SK-N-MC (cell line): Measurements from ENCODE around the gene FGFBP1.

Experiments
- EZH2 ChIP-seq: fragments of 200-600 bp; sonication (generic); IDR thresholded peaks from one replicate; pipeline ENCODE4 v1.6.1; 2017; ENCODE audit warnings: antibody characterized with exemption
- FOXP2 ChIP-seq: optimal IDR thresholded peaks from 2 replicates; pipeline ENCODE3; 2011; ENCODE audit warnings: mild to moderate bottlenecking, moderate library complexity; ENCODE audit not compliant: insufficient read depth; ENCODE audit errors: extremely low read length, control extremely low read depth
- POLR2AphosphoS5 ChIP-seq: IDR thresholded peaks from 2 replicates; pipeline ENCODE4 v1.6.1; 2012; ENCODE audit warnings: mild to moderate bottlenecking, low read depth, low read length, borderline replicate concordance

DNA sequence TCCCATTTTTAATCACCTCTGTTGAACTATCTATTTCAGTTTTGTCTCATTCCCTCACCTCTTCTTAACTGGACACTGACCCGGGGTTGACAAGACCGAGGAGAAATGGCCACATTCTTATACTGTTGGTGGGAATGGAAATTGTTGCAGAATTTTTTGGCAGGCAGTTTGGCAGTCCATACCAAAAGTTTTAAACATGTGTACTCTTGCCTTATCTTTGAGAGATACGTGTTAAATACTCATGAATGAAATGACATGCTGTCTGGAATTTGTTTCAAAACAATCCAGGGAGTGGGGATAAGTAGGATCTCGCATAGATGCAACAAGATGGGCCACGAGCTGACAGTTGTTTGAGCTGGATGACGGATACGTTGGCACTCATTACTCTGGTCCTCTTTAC is 12.1 kb downstream of the FGFBP1 start:
- TF ChIP-seq POLR2AphosphoS5 (no peak), EZH2 (no peak), FOXP2 (no peak)
